Fibroblast of lung (primary cell): ENCODE data around the gene ANTXRL.

Experiments used
- EZH2 ChIP-seq: IDR thresholded peaks from 2 replicates; pipeline ENCODE4 v1.5.1; 2012; ENCODE audit warnings: low read length, control low read depth, mild to moderate bottlenecking; ENCODE audit errors: missing control alignments
- TF ChIP-seq, protein P1 (sequence below), 2 donors: IDR thresholded peaks in 1 of 2; conservative IDR thresholded peaks in 1 of 2; 1 replicate in 1 of 2; 2 replicates in 1 of 2; pipeline ENCODE4 v1.5.1; 2011 to 2012; ENCODE audit warnings: low read length in 2 of 2, control low read depth in 1 of 2, inconsistent platforms in 1 of 2, low read depth in 1 of 2, mild to moderate bottlenecking in 1 of 2

DNA sequence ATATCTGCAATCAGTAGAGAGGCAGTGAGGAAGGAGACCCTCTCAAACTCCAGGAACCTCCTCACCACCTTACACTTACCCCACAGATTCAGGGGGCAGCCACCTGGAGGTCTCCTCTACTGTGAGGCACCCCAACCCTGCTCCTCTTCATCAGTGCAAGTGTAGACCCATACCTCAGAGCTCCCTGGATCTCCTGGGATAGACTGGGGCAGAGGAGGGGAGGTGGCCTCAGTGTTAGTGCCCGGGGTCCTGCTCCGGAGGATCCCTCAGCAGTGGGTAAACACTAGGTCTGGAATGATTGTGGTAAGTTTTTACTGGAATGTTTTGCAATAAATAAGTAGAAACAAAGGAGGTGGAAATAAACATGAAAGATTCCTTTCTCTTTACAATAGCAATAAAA lies 31.1 kb downstream of the ANTXRL start:
- TF ChIP-seq, protein P1, sequence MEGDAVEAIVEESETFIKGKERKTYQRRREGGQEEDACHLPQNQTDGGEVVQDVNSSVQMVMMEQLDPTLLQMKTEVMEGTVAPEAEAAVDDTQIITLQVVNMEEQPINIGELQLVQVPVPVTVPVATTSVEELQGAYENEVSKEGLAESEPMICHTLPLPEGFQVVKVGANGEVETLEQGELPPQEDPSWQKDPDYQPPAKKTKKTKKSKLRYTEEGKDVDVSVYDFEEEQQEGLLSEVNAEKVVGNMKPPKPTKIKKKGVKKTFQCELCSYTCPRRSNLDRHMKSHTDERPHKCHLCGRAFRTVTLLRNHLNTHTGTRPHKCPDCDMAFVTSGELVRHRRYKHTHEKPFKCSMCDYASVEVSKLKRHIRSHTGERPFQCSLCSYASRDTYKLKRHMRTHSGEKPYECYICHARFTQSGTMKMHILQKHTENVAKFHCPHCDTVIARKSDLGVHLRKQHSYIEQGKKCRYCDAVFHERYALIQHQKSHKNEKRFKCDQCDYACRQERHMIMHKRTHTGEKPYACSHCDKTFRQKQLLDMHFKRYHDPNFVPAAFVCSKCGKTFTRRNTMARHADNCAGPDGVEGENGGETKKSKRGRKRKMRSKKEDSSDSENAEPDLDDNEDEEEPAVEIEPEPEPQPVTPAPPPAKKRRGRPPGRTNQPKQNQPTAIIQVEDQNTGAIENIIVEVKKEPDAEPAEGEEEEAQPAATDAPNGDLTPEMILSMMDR (conservative IDR thresholded peaks at IDR 0.05 in 1 of 2, IDR thresholded peaks at IDR 0.05 in 1 of 2; ENCODE audit: low read depth in 1 of 2, low read length in 2 of 2): no peak
- no peak for TF ChIP-seq EZH2
